Glutamatergic neuron (in vitro differentiated cells): ENCODE results near the gene TEKT2. TPM values are rescaled to one million over a fixed set of nuclear protein-coding genes. Genes with fewer than 3 reads are reported as not detected.

ENCODE experiments used
- DNase-seq: peaks from one replicate; pipeline ENCODE4 v3.0.0; 2022
- H3K27ac Mint-ChIP-seq: one replicate; pipeline ENCODE4 v1.8.0; 2020; ENCODE audit warnings: mild to moderate bottlenecking, mixed read lengths, inconsistent platforms; ENCODE audit not compliant: unreplicated experiment
- H3K27me3 Mint-ChIP-seq: one replicate; pipeline ENCODE4 v1.8.0; 2020; ENCODE audit warnings: mild to moderate bottlenecking, moderate library complexity, mixed read lengths, inconsistent platforms; ENCODE audit not compliant: unreplicated experiment
- H3K36me3 Mint-ChIP-seq: one replicate; pipeline ENCODE4 v1.8.0; 2020; ENCODE audit warnings: mild to moderate bottlenecking, mixed read lengths, inconsistent platforms; ENCODE audit not compliant: unreplicated experiment
- H3K4me1 Mint-ChIP-seq: one replicate; pipeline ENCODE4 v1.8.0; 2020; ENCODE audit warnings: mild to moderate bottlenecking, low read depth, mixed read lengths, inconsistent platforms; ENCODE audit not compliant: unreplicated experiment
- H3K4me3 Mint-ChIP-seq: one replicate; pipeline ENCODE4 v1.8.0; 2020; ENCODE audit warnings: mild to moderate bottlenecking, mixed read lengths, inconsistent platforms; ENCODE audit not compliant: unreplicated experiment
- H3K9me3 Mint-ChIP-seq: one replicate; pipeline ENCODE4 v1.8.0; 2020; ENCODE audit warnings: mild to moderate bottlenecking, moderate library complexity, mixed read lengths, inconsistent platforms; ENCODE audit not compliant: unreplicated experiment
- total RNA-seq: library from RNA; stranded (reverse); fragmentation: NEBNext Ultra II Directional; extraction: Animal tissue kit (Norgen Biotek cat#: 25700); gene quantifications from one replicate; pipeline ENCODE4 v1.2.1, GENCODE V29; 2021; ENCODE audit not compliant: unreplicated experiment
- TF ChIP-seq, protein P1 (sequence below): fragments of 200-600 bp; sonication (generic); IDR thresholded peaks from one replicate; pipeline ENCODE4 v1.5.0; 2021; ENCODE audit not compliant: partially characterized antibody, unreplicated experiment

The TEKT2 gene
- total RNA-seq, 1 donor from 2014 or later = 1.6 TPM

DNA sequence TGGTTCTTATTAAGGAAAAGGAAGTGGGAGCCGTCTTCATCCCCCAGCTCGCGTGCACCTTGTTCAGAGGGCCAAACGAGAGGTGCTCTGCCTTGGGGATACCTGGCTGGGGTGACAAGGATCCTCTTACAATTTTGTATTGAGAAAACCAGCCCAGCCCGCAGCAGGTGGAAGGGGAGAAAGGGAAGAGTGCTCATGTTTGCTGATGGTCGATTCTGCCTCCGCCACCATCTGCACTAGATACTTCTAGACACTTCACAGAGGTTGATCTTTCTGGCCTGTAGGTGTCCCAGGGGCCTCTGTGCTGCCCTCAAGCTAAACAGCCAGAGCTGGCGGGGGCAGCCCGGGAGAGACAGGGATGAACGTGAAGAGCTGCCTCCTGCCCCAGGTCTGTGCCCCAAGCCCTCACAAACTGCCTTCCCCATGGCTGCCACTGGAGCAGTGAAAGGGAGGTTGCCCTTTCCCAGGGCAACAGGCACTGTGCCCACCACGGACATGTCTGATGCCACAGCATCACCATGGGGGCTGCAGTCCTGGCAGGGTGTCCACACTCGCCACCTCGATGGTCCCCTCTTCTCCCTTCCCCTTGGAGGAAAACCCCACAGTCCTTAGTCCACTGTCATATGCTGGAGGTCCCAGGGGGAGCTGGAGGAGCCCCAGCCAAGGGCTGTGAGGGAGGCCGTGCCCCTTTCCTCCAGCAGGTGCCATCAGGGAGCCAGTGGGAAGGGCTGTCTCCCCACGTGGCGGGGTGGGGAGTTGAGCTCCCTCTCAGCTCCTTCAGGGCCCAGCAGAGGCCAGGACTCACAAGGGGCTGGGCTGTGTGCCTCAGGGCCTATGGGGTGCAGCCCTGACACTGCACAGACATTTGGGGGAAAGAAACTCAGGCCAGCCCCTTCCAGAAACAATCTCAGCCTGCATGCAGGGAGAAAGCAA is 12.9 kb downstream of the TEKT2 start:
- peaks cover 3% of the 10 kb centered on the region for H3K27me3 Mint-ChIP-seq
- H3K27ac Mint-ChIP-seq = no peak overlapping the region
- peak; percentile 55 for DNase-seq
- no peak overlapping the region for H3K4me3 Mint-ChIP-seq
- H3K9me3 Mint-ChIP-seq = peaks cover 2% of the 10 kb centered on the region
- TF ChIP-seq, protein P1, sequence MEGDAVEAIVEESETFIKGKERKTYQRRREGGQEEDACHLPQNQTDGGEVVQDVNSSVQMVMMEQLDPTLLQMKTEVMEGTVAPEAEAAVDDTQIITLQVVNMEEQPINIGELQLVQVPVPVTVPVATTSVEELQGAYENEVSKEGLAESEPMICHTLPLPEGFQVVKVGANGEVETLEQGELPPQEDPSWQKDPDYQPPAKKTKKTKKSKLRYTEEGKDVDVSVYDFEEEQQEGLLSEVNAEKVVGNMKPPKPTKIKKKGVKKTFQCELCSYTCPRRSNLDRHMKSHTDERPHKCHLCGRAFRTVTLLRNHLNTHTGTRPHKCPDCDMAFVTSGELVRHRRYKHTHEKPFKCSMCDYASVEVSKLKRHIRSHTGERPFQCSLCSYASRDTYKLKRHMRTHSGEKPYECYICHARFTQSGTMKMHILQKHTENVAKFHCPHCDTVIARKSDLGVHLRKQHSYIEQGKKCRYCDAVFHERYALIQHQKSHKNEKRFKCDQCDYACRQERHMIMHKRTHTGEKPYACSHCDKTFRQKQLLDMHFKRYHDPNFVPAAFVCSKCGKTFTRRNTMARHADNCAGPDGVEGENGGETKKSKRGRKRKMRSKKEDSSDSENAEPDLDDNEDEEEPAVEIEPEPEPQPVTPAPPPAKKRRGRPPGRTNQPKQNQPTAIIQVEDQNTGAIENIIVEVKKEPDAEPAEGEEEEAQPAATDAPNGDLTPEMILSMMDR = peak; percentile 18
- H3K36me3 Mint-ChIP-seq = no peaks in the 10 kb centered on the region
- peaks cover 3% of the 10 kb centered on the region for H3K4me1 Mint-ChIP-seq

DNA sequence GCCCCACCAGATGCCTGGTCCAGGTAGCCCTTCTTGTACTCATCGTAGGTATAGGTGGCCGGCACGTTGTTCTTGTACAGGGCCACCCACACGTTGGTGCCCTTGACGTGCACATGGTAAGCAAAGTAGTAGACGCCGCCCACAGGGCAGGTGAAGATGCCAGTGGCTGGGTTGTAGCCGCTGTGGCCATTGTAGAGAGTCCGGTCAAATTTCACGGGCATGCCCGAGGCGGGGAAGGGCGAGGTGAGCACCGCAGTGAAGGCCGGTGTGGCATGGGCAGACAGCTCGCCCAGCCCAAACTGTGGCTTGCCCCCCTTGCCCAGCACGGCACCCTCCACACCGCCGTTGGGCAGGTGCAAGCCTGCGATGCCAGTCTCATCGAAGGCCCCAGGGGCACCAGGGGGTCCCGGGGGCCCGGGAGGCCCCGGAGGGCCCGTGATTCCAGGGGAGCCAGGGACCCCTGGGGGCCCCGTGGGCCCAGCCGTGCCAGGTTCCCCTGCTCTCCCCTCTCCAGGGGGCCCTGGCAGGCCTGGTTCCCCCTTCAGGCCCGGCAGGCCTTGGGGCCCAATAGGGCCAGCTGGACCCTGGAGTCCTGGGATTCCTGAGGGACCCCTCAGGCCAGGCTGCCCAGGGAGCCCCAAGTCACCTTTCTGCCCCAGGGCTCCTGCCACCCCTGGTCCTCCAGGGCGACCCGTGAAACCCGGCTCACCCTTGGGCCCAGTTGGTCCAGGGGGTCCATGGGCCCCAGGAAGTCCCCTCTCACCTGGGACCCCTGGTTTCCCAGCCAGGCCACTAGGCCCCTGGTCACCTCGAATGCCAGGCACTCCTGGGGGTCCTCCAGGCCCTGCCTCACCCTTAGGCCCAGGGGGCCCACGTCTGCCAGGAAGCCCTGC is 14.0 kb downstream of the TEKT2 start:
- DNase-seq = no peak
- Mint-ChIP-seq H3K9me3 (peaks cover 2% of the 10 kb centered on the region), H3K27me3 (peaks cover 3% of the 10 kb centered on the region), H3K4me3 (no peak overlapping the region), H3K36me3 (no peaks in the 10 kb centered on the region), H3K4me1 (peaks cover 3% of the 10 kb centered on the region), H3K27ac (no peak overlapping the region)
- TF ChIP-seq, protein P1 = no peak

DNA sequence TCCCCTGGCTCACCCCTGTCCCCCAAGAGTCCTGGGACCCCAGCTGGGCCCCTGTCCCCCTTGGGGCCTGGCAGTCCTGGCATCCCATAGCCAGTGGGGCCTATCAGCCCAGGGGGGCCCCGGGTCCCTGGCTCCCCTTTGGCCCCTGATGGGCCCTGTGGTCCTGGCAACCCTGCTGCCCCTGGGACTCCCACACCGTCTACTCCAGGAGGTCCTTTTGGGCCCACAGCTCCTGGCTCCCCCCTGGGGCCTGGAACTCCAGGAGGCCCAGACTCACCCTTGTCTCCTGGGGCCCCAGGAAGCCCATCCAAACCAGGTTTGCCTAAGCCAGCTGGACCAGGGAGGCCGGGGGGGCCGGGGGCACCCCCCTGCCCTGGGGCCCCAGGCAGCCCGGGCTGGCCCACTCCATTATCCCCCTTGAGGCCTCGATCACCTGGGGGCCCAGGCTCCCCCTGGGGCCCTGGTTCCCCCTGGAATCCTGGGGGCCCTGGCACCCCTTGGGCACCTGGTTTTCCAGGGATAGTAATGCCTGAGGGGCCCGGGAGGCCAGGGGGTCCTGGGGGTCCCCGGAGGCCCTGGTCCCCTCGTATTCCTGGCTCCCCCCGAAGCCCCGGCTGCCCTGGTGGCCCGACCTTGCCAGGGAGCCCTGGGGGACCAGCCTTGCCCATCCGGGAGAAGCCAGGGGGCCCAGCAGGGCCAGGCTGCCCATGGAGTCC is 14.9 kb downstream of the TEKT2 start:
- H3K9me3 Mint-ChIP-seq = peaks cover 2% of the 10 kb centered on the region
- peaks cover 3% of the 10 kb centered on the region for H3K27me3 Mint-ChIP-seq
- H3K36me3 Mint-ChIP-seq = no peaks in the 10 kb centered on the region
- no peak overlapping the region for H3K4me3 Mint-ChIP-seq
- H3K4me1 Mint-ChIP-seq = peaks cover 3% of the 10 kb centered on the region
- TF ChIP-seq, protein P1 = no peak
- H3K27ac Mint-ChIP-seq = no peak overlapping the region
- no peak for DNase-seq

GRCh38 chr1:36099681-36100341 is 15.9 kb downstream of the TEKT2 start:
- DNase-seq = peak; percentile 90
- peaks cover 3% of the 10 kb centered on the region for H3K4me1 Mint-ChIP-seq
- TF ChIP-seq, protein P1 = peak; percentile 83
- H3K9me3 Mint-ChIP-seq = peaks cover 2% of the 10 kb centered on the region
- no peaks in the 10 kb centered on the region for H3K36me3 Mint-ChIP-seq
- peaks cover 3% of the 10 kb centered on the region for H3K27me3 Mint-ChIP-seq
- H3K27ac Mint-ChIP-seq = no peak overlapping the region
- no peak overlapping the region for H3K4me3 Mint-ChIP-seq
